DND-41 (cell line): ENCODE measurements around the gene TNFSF13B.

Source experiments
- ATAC-seq: fragments of 200-7000 bp; cut with Tn5 transposase; 3 replicates; pipeline ENCODE4 v1.9.1; 2021; ENCODE audit warnings: low read depth; ENCODE audit not compliant: insufficient read depth
- DNase-seq: peaks from one replicate; pipeline ENCODE4 v3.0.0-alpha.2; 2020
- H2AFZ ChIP-seq: 2 replicates; pipeline ENCODE4 v1.6.0; 2012; ENCODE audit warnings: low read depth, low read length
- H3K27ac ChIP-seq: 2 replicates; pipeline ENCODE4 v1.5.1; 2012; ENCODE audit warnings: low read length, inconsistent platforms
- H3K27me3 ChIP-seq: fragments of 200-600 bp; sonication (generic); 2 replicates; pipeline ENCODE4 v1.6.0; 2012; ENCODE audit warnings: low read length, mild to moderate bottlenecking, inconsistent platforms; ENCODE audit not compliant: insufficient read depth, poor library complexity
- H3K36me3 ChIP-seq: 2 replicates; pipeline ENCODE4 v1.5.1; 2012; ENCODE audit warnings: low read length, inconsistent platforms; ENCODE audit not compliant: insufficient read depth
- H3K4me1 ChIP-seq: 2 replicates; pipeline ENCODE4 v1.5.1; 2012; ENCODE audit warnings: mild to moderate bottlenecking, low read length; ENCODE audit not compliant: insufficient read depth
- H3K4me2 ChIP-seq: 2 replicates; pipeline ENCODE4 v1.6.0; 2012; ENCODE audit warnings: mild to moderate bottlenecking, moderate library complexity, low read length, inconsistent platforms; ENCODE audit not compliant: insufficient read depth
- H3K4me3 ChIP-seq, 2 experiments: fragments of 200-600 bp in 1 of 2; shearing (Covaris generic) in 1 of 2; 2 replicates each; pipeline ENCODE4 v1.5.1; 2012 to 2016; ENCODE audit warnings: inconsistent platforms in 2 of 2, low read length in 2 of 2, mild to moderate bottlenecking in 2 of 2, low read depth in 1 of 2, moderate library complexity in 1 of 2
- H3K79me2 ChIP-seq: 2 replicates; pipeline ENCODE4 v1.6.0; 2012; ENCODE audit warnings: low read length, inconsistent platforms; ENCODE audit not compliant: insufficient read depth
- H3K9ac ChIP-seq: 2 replicates; pipeline ENCODE4 v1.6.0; 2012; ENCODE audit warnings: low read depth, mild to moderate bottlenecking, inconsistent platforms, low read length, moderate library complexity
- H3K9me3 ChIP-seq: 2 replicates; pipeline ENCODE4 v1.5.1; 2012; ENCODE audit warnings: low read length, moderate library complexity, mild to moderate bottlenecking, inconsistent platforms; ENCODE audit not compliant: insufficient read depth, severe bottlenecking
- H4K20me1 ChIP-seq: 2 replicates; pipeline ENCODE4 v1.6.0; 2012; ENCODE audit warnings: low read length; ENCODE audit not compliant: insufficient read depth
- CTCF ChIP-seq: IDR thresholded peaks from 2 replicates; pipeline ENCODE4 v1.5.1; 2012; ENCODE audit warnings: borderline replicate concordance, low read length, moderate library complexity, mild to moderate bottlenecking; ENCODE audit not compliant: poor library complexity, severe bottlenecking; ENCODE audit errors: extremely low read depth
- EZH2 ChIP-seq: IDR thresholded peaks from 3 replicates; pipeline ENCODE4 v1.6.1; 2012; ENCODE audit warnings: borderline replicate concordance, low read depth, mild to moderate bottlenecking, moderate library complexity, low read length, inconsistent platforms; ENCODE audit not compliant: severe bottlenecking

Gene TNFSF13B

GRCh38 chr13:108272333-108272732 is 2.8 kb downstream of the TNFSF13B start:
- H3K27ac ChIP-seq: no peak overlapping the region
- H3K9ac ChIP-seq: no peak overlapping the region

DNA sequence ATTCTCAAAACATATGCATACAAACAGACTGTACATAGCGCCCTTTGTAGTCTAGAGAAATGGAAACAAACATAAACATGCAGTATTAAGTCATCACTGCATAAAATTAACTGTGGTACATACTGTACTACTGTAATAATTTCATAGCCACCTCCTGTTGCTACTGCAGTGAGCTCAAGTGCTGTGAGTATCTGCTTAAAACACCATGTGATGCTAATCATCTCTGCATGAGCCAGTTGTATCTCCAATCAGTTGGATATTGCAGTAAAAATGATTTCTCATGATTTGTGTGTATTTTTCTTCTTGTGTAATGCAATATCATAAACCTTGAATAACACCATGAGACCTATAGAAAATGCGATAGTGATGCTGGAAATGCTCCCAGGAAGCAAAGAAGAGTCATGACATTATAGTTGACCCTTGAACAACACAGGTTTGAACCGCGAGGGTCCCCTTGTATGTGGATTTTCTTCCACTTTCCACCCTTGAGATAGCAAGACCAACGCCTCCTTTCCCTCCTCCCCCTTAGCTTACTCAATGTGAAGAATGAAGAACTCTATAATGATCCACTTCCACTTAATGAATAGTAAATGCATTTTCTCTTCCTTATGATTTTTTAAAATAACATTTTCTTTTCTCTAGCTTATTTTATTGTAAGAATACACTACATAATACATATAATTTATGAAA is 4.1 kb downstream of the TNFSF13B start:
- no peak overlapping the region for H3K9ac ChIP-seq
- no peak overlapping the region for H3K4me2 ChIP-seq
- no peak for TF ChIP-seq EZH2
- TF ChIP-seq CTCF: no peak
- no peak overlapping the region for H3K4me3 ChIP-seq
- no peaks in the 10 kb centered on the region for H4K20me1 ChIP-seq
- H3K79me2 ChIP-seq: no peaks in the 10 kb centered on the region
- no peak overlapping the region for H3K27ac ChIP-seq
- H3K4me1 ChIP-seq: no peaks in the 10 kb centered on the region
- H3K27me3 ChIP-seq: no peaks in the 10 kb centered on the region
- H3K9me3 ChIP-seq: no peaks in the 10 kb centered on the region
- H3K36me3 ChIP-seq: no peaks in the 10 kb centered on the region
- no peak for DNase-seq
- no peak for ATAC-seq
- H2AFZ ChIP-seq: no peak overlapping the region

More at GRCh38 chr13:108272333-108272732, 2.8 kb downstream of the TNFSF13B start:
- Histone ChIP-seq H2AFZ (no peak overlapping the region), H3K9me3 (no peaks in the 10 kb centered on the region), H3K27me3 (no peaks in the 10 kb centered on the region), H3K79me2 (no peaks in the 10 kb centered on the region), H3K4me2 (no peak overlapping the region), H3K4me3 (no peak overlapping the region), H3K4me1 (no peaks in the 10 kb centered on the region), H4K20me1 (no peaks in the 10 kb centered on the region), H3K36me3 (no peaks in the 10 kb centered on the region)
- no peak for DNase-seq
- TF ChIP-seq CTCF (no peak), EZH2 (no peak)
- no peak for ATAC-seq

DNA sequence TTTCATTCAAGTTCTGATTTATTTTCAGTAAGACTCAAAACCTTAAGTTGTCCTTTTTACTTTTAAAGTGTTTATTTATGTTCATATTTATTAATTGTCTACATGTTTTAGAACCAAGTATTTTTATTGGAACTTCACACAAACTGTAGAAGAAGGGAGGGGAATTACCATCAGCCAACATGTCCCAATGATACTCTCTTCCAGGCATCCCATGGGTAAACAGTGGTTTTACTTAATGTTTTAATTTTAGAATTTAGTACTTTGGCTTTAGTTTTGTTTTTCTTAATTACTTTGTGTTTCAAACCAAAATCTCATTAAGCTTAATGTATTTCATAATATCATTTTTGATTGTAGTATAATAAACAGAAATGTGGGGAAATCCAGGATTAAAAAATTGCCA is 5.2 kb downstream of the TNFSF13B start:
- Histone ChIP-seq H3K27ac (no peak overlapping the region), H3K9me3 (no peaks in the 10 kb centered on the region), H3K4me1 (no peaks in the 10 kb centered on the region), H3K36me3 (no peaks in the 10 kb centered on the region), H4K20me1 (no peaks in the 10 kb centered on the region), H3K4me2 (no peak overlapping the region), H3K27me3 (no peaks in the 10 kb centered on the region), H3K9ac (no peak overlapping the region), H2AFZ (no peak overlapping the region), H3K4me3 (no peak overlapping the region), H3K79me2 (no peaks in the 10 kb centered on the region)
- DNase-seq (no peak), ATAC-seq (no peak)
- TF ChIP-seq EZH2 (no peak), CTCF (no peak)
